Measurements from ENCODE around the gene PIK3CD. TPM values are rescaled to one million over a fixed set of nuclear protein-coding genes. Genes with fewer than 3 reads are reported as not detected.

The PIK3CD gene
- total and polyA plus RNA-seq, 2 experiments from 2014 or later = 6.6 to 32.1 TPM

DNA sequence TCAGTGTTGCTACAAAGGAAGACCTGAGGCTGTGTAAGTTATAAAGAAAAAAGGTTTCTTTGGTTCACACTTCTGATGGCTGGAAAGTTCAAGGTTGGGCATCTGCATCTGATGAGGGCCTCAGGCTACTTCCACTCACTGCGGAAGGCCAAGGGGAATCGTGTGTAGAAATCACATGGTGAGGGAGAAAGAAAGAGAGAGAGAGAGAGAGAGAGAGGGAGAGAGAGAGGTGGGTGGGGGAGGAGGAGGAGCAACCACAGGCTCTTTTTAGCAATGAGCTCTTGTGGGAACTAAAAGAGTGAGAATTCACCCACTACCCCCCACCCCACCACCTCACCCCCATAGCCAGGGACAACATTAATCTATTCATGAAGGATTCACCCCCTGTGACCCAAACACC, 112.4 kb downstream of the PIK3CD start:
- TF ChIP-seq EZH2phosphoT487 (IDR thresholded peaks at IDR 0.05; ENCODE audit: unreplicated experiment) (no peak), ZNF331 (CRISPR knock-in tag; IDR thresholded peaks at IDR 0.05; ENCODE audit: low read depth) (no peak), NANOG (IDR thresholded peaks at IDR 0.05; ENCODE audit: borderline replicate concordance) (no peak), JUNB (IDR thresholded peaks at IDR 0.05; ENCODE audit: unreplicated experiment) (no peak), STAT1 (IDR thresholded peaks at IDR 0.05; ENCODE audit: unreplicated experiment) (no peak), POLR2AphosphoS5 (IDR thresholded peaks at IDR 0.05; ENCODE audit: low read depth) (no peak), CREB1 (CRISPR knock-in tag; IDR thresholded peaks at IDR 0.05; ENCODE audit: low read depth) (no peak), ZNF114 (CRISPR knock-in tag; IDR thresholded peaks at IDR 0.05) (no peak), CTCF (conservative IDR thresholded peaks at IDR 0.05; ENCODE audit: low read depth in 2 of 2) (no peak), ZNF462 (CRISPR knock-in tag; IDR thresholded peaks at IDR 0.05) (no peak), EZH2 (IDR thresholded peaks at IDR 0.05; ENCODE audit: low read depth, unreplicated experiment) (no peak), ETS1 (IDR thresholded peaks at IDR 0.05) (no peak)
- TF ChIP-seq, protein P1, sequence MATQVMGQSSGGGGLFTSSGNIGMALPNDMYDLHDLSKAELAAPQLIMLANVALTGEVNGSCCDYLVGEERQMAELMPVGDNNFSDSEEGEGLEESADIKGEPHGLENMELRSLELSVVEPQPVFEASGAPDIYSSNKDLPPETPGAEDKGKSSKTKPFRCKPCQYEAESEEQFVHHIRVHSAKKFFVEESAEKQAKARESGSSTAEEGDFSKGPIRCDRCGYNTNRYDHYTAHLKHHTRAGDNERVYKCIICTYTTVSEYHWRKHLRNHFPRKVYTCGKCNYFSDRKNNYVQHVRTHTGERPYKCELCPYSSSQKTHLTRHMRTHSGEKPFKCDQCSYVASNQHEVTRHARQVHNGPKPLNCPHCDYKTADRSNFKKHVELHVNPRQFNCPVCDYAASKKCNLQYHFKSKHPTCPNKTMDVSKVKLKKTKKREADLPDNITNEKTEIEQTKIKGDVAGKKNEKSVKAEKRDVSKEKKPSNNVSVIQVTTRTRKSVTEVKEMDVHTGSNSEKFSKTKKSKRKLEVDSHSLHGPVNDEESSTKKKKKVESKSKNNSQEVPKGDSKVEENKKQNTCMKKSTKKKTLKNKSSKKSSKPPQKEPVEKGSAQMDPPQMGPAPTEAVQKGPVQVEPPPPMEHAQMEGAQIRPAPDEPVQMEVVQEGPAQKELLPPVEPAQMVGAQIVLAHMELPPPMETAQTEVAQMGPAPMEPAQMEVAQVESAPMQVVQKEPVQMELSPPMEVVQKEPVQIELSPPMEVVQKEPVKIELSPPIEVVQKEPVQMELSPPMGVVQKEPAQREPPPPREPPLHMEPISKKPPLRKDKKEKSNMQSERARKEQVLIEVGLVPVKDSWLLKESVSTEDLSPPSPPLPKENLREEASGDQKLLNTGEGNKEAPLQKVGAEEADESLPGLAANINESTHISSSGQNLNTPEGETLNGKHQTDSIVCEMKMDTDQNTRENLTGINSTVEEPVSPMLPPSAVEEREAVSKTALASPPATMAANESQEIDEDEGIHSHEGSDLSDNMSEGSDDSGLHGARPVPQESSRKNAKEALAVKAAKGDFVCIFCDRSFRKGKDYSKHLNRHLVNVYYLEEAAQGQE (IDR thresholded peaks at IDR 0.05; ENCODE audit: unreplicated experiment) = no peak
- Histone ChIP-seq H3K79me2 (replicated peaks; ENCODE audit: insufficient read depth) (peaks cover 54% of the 10 kb centered on the region), H3K27me3 (ENCODE audit: insufficient read depth) (no peaks in the 10 kb centered on the region), H3K9me2 (ENCODE audit: insufficient read depth) (peaks cover 5% of the 10 kb centered on the region; the same call in 1 of the 2 replicates), H3K4me3 (no peak overlapping the region), H3K36me3 (ENCODE audit: insufficient read depth) (no peaks in the 10 kb centered on the region), H3K27ac (ENCODE audit: low read depth) (0 out of 2 replicates have a peak overlapping the region, but pooled peaks have one; percentile 59), H3K4me1 (ENCODE audit: insufficient read depth) (peaks cover 44% of the 10 kb centered on the region), H4K20me1 (replicated peaks; ENCODE audit: insufficient read depth) (peaks cover 13% of the 10 kb centered on the region; the same call in 1 of the 2 replicates), H3K4me2 (no peak overlapping the region), H3F3A (replicated peaks; ENCODE audit: low read depth) (peaks cover 19% of the 10 kb centered on the region; the same call in 1 of the 2 replicates), H2AFZ (no peak overlapping the region)
- H3K4me1 Mint-ChIP-seq = peaks cover 50% of the 10 kb centered on the region
- H3K27ac Mint-ChIP-seq = no peak overlapping the region
- no peaks in the 10 kb centered on the region for H3K9me3 Mint-ChIP-seq
- DNase-seq (ENCODE audit: low spot score) = no peak
- no peak overlapping the region for H3K4me3 Mint-ChIP-seq
- peaks cover 13% of the 10 kb centered on the region for H3K27me3 Mint-ChIP-seq (ENCODE audit: insufficient read depth, low read depth, poor library complexity)
- no peak; the same call in 2 of the 3 replicates for ATAC-seq
- H3K36me3 Mint-ChIP-seq (ENCODE audit: low read depth) = peaks cover 20% of the 10 kb centered on the region
